Ishikawa (cell line): Measurements from ENCODE around the gene AGAP1.

Experiments used
- CEBPB ChIP-seq: IDR thresholded peaks from 2 replicates; pipeline ENCODE4 v1.6.1; 2012
- CREB1 ChIP-seq: IDR thresholded peaks from 2 replicates; pipeline ENCODE4 v1.6.1; 2012; ENCODE audit warnings: low read depth
- EGR1 ChIP-seq: IDR thresholded peaks from 2 replicates; pipeline ENCODE4 v1.6.1; 2012
- EP300 ChIP-seq: IDR thresholded peaks from 2 replicates; pipeline ENCODE4 v1.6.1; 2012; ENCODE audit warnings: borderline replicate concordance
- FOXM1 ChIP-seq: IDR thresholded peaks from 2 replicates; pipeline ENCODE4 v1.6.1; 2012; ENCODE audit warnings: low read depth, borderline replicate concordance
- NFIC ChIP-seq: IDR thresholded peaks from 2 replicates; pipeline ENCODE4 v1.6.1; 2012
- RAD21 ChIP-seq: IDR thresholded peaks from 2 replicates; pipeline ENCODE4 v1.6.1; 2012; ENCODE audit warnings: low read depth
- TAF1 ChIP-seq: IDR thresholded peaks from 2 replicates; pipeline ENCODE4 v1.6.1; 2012; ENCODE audit warnings: low read depth, mild to moderate bottlenecking
- TCF12 ChIP-seq: IDR thresholded peaks from 2 replicates; pipeline ENCODE4 v1.6.1; 2012; ENCODE audit warnings: low read depth
- TEAD4 ChIP-seq: IDR thresholded peaks from 2 replicates; pipeline ENCODE4 v1.6.1; 2012
- YY1 ChIP-seq: IDR thresholded peaks from 2 replicates; pipeline ENCODE4 v1.6.1; 2012; ENCODE audit warnings: low read depth
- ZBTB7A ChIP-seq: IDR thresholded peaks from 2 replicates; pipeline ENCODE4 v1.6.1; 2012; ENCODE audit warnings: low read depth
- TF ChIP-seq, protein P1 (sequence below): IDR thresholded peaks from 2 replicates; pipeline ENCODE4 v1.6.1; 2012; ENCODE audit warnings: low read depth, mild to moderate bottlenecking
- TF ChIP-seq, protein P2 (sequence below): IDR thresholded peaks from 2 replicates; pipeline ENCODE4 v1.6.1; 2012
- TF ChIP-seq, protein P3 (sequence below): IDR thresholded peaks from 2 replicates; pipeline ENCODE4 v1.6.1; 2012

AGAP1 gene

DNA sequence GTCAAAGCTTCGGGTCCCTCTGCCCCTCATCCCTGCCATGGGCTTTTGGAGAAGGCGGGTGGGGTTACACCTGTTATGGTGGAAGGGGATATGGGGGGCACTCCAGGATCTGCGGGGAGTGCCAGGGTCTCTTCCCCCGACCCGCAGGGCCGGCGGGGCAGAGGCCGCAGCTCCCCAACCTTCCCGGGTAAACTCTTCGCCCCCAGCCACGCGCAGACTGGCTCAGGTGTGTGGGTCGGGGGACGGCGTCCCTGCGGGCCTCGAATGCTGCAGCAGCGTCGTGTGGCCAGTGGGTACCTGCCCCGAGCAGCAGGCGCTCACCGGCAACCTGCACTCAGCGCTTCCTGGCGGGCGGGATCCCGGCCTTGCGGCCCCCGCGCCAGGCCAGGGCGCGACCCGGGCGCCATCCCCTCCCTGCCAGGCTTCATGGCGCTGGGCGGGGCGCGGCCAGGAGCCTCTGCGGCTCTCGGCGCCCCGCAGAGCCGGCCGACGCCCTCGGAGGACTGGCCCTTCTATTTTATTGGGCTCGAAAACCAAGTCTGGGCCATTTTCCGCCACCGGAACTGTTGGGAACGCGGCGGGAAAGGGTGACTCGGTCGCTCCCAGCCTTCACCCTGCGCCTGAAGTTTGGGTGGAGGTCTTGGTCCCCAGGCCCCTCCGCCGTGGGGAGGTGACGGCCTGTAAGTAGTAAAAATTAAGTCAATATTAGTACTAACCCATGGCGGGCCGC, 669.8 kb downstream of the AGAP1 start:
- no peak for TF ChIP-seq CEBPB
- TF ChIP-seq, protein P1, sequence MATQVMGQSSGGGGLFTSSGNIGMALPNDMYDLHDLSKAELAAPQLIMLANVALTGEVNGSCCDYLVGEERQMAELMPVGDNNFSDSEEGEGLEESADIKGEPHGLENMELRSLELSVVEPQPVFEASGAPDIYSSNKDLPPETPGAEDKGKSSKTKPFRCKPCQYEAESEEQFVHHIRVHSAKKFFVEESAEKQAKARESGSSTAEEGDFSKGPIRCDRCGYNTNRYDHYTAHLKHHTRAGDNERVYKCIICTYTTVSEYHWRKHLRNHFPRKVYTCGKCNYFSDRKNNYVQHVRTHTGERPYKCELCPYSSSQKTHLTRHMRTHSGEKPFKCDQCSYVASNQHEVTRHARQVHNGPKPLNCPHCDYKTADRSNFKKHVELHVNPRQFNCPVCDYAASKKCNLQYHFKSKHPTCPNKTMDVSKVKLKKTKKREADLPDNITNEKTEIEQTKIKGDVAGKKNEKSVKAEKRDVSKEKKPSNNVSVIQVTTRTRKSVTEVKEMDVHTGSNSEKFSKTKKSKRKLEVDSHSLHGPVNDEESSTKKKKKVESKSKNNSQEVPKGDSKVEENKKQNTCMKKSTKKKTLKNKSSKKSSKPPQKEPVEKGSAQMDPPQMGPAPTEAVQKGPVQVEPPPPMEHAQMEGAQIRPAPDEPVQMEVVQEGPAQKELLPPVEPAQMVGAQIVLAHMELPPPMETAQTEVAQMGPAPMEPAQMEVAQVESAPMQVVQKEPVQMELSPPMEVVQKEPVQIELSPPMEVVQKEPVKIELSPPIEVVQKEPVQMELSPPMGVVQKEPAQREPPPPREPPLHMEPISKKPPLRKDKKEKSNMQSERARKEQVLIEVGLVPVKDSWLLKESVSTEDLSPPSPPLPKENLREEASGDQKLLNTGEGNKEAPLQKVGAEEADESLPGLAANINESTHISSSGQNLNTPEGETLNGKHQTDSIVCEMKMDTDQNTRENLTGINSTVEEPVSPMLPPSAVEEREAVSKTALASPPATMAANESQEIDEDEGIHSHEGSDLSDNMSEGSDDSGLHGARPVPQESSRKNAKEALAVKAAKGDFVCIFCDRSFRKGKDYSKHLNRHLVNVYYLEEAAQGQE = no peak
- no peak for TF ChIP-seq CREB1
- TF ChIP-seq YY1 = no peak
- no peak for TF ChIP-seq TEAD4
- TF ChIP-seq, protein P2, sequence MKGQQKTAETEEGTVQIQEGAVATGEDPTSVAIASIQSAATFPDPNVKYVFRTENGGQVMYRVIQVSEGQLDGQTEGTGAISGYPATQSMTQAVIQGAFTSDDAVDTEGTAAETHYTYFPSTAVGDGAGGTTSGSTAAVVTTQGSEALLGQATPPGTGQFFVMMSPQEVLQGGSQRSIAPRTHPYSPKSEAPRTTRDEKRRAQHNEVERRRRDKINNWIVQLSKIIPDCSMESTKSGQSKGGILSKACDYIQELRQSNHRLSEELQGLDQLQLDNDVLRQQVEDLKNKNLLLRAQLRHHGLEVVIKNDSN = no peak
- TF ChIP-seq, protein P3, sequence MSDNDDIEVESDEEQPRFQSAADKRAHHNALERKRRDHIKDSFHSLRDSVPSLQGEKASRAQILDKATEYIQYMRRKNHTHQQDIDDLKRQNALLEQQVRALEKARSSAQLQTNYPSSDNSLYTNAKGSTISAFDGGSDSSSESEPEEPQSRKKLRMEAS = no peak
- no peak for TF ChIP-seq TCF12
- TF ChIP-seq EGR1 = no peak
- no peak for TF ChIP-seq RAD21

DNA sequence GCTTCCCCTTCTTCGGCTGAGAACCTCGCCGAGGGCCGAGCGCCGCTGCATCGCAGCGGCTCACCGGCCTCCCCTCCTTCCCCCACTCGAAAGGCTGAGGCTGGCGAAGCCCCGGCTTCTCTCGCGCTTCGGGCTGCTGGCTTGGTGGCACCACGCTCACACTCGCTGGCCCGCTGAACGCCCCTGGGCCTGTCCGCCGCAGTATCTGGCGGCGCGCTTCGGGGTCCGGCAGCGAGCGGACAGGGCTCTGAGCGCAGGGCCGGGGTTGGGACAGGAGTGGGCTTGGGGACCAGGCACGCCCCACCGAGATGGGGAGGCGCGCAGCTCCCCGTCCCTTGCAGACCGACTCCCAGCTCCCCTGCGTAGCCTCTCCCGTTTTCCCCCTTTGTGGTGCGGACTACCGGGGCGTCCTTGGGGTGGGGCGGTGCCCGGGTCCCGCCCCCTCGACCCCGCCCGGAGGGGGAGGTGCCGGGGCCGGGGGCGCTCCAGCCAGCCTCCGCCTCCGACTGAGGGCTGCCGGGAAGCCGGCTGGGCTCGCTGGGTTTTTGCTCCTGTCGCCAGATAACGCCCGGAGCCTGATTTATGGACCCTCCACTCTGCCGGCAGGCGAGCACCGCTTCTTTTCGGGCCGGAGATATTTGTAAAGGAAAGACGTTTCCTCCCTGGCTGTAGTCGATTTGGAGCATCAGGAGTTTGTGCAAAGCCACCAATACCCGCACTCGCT, 670.5 kb downstream of the AGAP1 start:
- TF ChIP-seq, protein P2 = no peak
- no peak for TF ChIP-seq TEAD4
- no peak for TF ChIP-seq CEBPB

DNA sequence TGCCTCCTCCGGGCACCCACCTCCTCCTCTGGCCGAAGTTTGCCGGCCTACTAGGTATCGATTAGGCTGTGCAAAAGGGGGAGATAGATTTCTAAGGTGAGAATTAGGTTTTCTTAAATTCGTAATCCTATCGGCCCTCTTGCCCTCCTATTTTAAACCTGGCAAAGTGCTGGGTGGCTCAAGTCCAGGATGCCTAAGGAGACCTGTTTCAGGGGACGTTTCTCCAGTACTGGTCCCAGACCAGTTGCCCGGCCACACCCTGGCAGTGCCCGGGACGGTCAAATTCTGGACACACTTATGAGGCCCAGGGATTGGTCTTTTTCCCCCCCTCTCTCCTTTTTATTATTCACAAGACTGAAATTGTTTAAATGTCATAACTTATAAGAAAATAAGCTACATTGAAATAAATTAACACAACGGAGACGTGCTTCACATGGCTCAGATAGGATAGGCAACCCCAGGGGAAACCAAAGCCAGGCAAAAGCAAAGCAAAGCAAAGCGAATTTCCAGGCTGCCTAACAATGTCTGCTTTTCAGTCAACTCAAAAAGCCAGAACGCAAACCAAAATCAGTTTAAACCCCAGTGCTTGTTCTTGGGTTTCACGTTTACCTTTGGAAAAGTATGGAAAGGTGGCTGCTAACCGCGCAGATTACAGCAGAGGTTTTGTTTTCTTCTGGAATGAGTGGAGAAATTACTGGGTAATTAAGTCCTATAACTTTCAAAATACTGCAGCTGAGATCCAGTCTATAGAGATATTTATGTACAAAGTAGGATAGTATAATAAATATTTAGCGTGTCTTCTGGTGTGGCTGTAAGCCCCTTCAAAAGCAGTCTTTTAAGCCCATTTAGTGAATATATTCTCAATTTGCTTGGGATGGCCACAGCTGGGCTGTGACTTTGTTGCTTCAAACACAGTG, 671.3 kb downstream of the AGAP1 start:
- TF ChIP-seq, protein P2 = no peak
- no peak for TF ChIP-seq RAD21
- no peak for TF ChIP-seq NFIC
- no peak for TF ChIP-seq FOXM1
- TF ChIP-seq, protein P3 = no peak
- no peak for TF ChIP-seq TAF1
- no peak for TF ChIP-seq CEBPB
- TF ChIP-seq YY1 = no peak
- TF ChIP-seq EP300 = no peak
- TF ChIP-seq, protein P1 = no peak
- TF ChIP-seq TCF12 = no peak
- TF ChIP-seq ZBTB7A = no peak
- no peak for TF ChIP-seq CREB1
- no peak for TF ChIP-seq EGR1
- TF ChIP-seq TEAD4 = no peak

DNA sequence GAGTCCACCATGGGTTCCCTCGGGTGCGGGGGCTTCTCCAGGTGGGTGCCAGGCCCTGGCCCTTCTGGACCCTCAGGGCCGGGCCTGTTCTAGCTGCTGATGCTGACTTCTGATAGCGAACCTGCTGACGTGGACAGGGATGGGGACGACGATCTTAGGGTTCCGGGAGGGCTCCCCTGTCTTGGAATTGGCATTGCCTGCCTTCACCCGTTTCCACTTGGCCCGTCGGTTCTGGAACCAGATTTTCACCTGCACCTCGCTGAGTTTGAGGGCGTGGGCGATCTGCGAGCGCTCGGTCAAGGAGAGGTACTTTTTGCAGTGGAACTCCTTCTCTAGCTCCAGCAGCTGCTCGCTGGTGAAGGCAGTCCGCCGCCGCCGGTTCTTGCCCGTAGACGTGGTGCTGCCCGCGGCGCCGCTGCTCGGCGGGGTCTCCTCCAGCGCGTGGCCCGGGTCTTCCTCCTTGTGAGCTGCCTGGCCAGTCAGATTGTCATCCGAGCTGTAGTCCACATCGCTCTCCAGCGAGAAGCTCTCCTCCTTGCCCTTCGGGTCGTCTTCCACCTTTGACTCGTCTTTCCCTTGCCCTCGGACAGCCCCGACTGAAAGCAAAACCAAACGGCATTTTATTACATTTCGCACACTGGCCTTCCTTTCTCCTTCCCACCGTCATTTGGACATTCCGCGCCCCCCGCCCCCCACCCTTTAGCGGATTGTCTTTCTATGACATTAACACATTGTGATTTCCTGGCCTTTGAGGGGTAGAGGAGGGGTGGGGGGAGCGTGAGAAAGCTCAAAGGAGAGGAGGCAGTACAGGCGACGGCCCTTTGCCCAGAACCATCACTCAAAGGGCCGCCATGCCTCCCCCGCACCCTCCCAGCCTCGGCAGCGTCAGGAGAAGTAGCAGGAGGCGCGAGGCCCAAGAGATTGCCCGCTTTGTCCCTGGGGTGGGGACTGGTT, 672.3 kb downstream of the AGAP1 start:
- TF ChIP-seq EGR1 (no peak), TCF12 (no peak), EP300 (no peak), CREB1 (no peak), YY1 (no peak), NFIC (no peak), TEAD4 (no peak), RAD21 (no peak), ZBTB7A (no peak), TAF1 (no peak), CEBPB (no peak), FOXM1 (no peak)
- TF ChIP-seq, protein P1 = no peak
- TF ChIP-seq, protein P2 = no peak
- TF ChIP-seq, protein P3 = no peak
